Gastroesophageal sphincter (tissue), 3 donors: Measurements from ENCODE around the gene SLC25A12.

ENCODE experiments used
- CTCF ChIP-seq, 4 experiments: fragments of 200-600 bp in 2 of 4; fragments of 450-650 bp in 2 of 4; sonication (generic) in 1 of 4; IDR thresholded peaks; one replicate each; pipeline ENCODE4 v1.5.1; 2017 to 2019; ENCODE audit warnings: antibody characterized with exemption in 4 of 4, mild to moderate bottlenecking in 2 of 4, moderate library complexity in 2 of 4
- POLR2A ChIP-seq, 2 donors: fragments of 450-650 bp; IDR thresholded peaks; one replicate each; pipeline ENCODE4 v1.6.1; 2017; ENCODE audit warnings: antibody characterized with exemption in 2 of 2, mild to moderate bottlenecking in 2 of 2, moderate library complexity in 1 of 2

- TF ChIP-seq CTCF (IDR thresholded peaks at IDR 0.05) (no peak), POLR2A (IDR thresholded peaks at IDR 0.05) (no peak)
Observed at GRCh38 chr2:171878481-171878993, 15.5 kb downstream of the SLC25A12 start.
